ENCODE data around the gene CCDC102A.

- no peak for TF ChIP-seq CTCF (IDR thresholded peaks at IDR 0.05; ENCODE audit: low read depth, low read length)
- TF ChIP-seq MAX (IDR thresholded peaks at IDR 0.05; ENCODE audit: low read depth, low read length) = no peak
- TF ChIP-seq MYC (IDR thresholded peaks at IDR 0.05; ENCODE audit: low read depth, low read length) = no peak
Measured at GRCh38 chr16:57507136-57508034, 29.0 kb downstream of the CCDC102A start.
